HG02943 (cell line): ENCODE data around the gene PACSIN3.
"Not testable (repeated sequence)": the region's sequence is repeated elsewhere in the genome, so short reads cannot be mapped to it uniquely, and the experiment has no call there.

Experiments
- ATAC-seq: cut with Tn5 transposase; IDR thresholded peaks from one replicate; pipeline ENCODE4 v1.9.1; 2021; ENCODE audit warnings: mild to moderate bottlenecking, low read depth, moderate library complexity; ENCODE audit not compliant: unreplicated experiment

Gene PACSIN3

DNA sequence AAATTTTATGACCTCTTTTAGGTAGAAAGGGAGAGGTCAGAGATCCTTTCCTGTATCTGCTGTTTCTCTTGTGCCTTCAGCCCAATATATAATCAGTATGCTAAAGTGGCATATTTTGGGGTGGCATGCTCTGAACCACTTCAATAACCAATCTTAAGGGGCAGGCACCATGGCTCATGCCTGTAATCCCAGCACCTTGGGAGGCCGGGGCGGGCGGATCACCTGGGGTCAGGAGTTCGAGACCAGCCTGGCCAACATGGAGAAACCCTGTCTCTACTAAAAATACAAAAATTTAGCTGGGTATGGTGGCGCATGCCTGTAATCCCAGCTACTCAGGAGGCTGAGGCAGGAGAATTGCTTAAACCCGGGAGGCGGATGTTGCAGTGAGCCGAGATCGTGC lies 11.9 kb upstream of the PACSIN3 start:
- not testable (repeated sequence) for ATAC-seq

DNA sequence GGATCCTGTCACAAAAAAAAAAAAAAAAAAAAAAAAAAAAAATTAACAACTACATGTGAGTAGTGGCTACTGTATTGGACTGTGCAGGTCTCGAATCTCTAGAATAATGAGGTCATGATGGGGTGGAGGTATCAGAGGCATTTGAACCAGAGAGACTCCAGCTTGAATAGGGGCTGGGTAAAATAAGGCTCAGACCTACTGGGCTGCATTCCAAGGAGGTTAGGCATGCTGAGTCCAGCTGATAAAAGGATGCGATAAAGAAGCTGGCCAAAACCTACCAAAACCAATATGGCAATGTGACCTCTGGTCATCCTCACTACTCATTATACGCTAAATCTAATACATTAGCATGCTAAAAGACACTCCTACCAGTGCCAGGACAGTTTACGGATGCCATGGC lies 5.9 kb upstream of the PACSIN3 start:
- no peak for ATAC-seq

DNA sequence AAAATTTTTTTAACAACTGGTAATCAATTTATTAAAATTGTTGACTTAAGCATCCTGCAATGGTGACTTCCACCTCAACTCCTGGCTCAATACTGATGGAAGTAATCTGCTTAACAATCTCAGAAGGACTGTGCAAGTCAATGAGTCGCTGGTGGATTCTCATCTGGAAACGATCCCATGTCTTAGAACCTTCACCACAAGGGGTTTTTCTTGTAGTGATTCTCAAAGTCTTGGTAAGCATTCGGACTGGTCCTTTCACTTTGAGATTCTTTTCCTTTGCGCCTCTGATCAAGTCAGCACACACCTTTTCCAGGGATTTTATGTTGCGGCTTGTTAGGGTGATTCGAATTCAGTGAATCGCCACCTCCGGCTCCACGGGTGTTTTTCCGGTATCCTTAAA lies 4.9 kb upstream of the PACSIN3 start:
- not testable (repeated sequence) for ATAC-seq

DNA sequence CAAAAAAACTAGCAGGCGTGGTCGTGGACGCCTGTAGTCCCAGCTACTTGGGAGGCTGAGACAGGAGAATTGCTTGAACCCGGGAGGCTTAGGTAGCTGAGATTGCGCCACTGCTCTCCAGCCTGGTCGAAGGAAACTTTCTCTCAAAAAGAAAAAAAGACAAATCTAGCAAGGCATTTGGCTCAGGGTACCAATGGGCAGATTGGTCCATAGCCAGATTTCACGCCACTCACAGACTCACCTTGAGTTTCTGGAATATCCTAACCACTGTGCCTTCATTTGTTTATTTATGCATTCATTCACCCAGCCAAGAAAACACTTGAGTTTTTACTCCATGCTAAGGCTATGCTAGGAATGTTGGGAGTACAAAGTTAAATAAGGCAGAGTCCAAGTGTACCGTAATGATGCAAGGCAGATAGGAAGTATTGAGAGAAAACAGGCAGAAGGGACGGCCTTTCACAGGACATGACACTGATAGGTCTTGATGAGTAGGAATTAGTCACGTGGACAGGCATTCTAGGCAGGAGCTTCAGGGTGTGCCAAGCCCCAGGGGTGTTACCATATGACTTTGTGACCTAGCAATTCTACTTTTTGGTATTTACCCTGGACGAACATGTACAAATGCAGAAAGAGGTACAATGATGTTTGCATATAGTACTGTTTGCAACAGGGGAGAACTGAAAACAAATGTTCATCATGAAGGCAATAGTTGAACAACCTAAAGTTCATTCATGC lies 3.0 kb upstream of the PACSIN3 start:
- no peak for ATAC-seq

DNA sequence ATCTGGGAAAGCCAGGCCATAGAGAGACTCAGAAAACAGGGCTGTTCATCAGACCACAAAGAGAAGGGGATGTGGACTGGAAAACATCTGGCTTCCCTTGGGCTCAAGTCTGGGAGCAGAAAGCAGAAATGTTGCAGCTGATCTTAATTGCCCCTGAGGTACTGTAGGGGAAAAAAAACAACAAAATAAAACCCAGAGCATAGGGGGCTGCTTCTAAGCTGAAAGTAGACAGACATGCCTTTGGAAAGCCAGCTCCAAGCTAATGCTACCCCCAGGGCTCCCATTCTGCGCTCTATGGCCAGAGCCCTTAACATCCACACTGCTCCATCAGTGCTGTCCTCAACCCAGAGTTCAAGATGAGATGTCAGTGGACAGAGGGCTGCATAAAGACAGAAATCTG lies 2.0 kb upstream of the PACSIN3 start:
- ATAC-seq: no peak

DNA sequence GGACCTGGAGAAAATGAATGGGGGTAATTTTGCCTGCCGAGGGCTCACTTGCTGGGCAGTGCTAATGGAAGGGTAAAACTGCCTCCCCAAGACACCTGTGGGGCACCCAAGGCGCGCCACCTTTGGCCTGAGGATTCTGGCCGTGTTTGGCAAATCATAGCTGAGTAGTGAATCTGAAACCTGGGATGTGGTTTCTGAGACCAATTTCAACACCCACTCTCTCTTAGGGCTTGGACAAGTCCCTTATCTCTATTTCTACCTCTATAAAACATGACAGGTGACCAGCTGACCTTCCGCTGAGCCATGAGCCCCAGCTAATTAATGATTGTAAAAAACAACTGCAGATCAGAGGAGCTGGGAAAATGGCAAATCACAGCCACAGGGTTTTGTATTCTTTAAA lies 1.5 kb upstream of the PACSIN3 start:
- no peak for ATAC-seq

DNA sequence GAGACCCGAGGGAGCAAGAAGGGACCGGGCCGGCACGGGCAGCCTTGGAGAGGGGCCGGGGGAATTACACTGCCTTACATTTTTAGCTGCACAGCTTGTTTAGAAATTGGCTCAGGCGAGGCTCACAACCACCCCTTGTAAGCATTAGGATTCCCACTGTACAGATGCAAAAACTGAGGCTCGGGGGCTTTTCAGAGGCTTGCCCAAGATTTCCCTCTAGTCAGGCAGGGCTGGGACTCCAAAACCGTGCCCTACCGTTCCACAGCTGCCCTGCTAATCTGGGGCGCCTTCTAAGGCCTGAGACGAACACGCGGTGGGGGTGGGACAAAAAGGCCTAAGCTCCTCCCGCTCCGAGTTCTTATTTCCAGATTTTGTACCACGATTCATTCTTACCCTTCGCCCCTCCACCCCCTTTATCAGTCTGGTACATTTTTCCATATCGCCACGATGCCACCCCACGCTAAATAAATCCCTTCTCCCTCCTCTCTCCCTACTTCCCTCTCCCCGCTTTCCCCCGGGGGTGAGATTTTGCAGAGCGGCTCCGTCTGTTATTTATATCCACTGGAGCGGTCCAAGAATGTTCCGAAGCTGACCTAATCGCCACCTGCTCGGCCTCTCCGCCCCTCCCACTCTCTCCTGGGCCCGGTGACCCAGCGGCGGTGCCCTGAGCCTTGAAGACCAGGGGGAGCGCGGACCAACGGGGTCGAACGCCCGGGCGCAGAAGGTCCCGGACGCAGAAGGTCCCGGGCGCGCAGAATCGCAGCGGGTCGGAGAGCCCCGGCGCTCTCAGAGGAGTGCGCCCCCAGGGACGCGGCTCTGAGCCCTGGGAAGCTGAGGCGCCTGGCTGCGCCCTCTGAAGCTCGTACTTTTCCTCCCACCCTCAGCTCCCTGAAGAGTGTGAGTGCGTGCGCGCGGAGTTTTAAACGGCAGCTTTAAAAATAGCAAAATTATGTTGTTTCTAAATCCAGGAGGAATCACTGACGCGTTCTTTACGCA lies 764 bp upstream of the PACSIN3 start:
- ATAC-seq: no peak

DNA sequence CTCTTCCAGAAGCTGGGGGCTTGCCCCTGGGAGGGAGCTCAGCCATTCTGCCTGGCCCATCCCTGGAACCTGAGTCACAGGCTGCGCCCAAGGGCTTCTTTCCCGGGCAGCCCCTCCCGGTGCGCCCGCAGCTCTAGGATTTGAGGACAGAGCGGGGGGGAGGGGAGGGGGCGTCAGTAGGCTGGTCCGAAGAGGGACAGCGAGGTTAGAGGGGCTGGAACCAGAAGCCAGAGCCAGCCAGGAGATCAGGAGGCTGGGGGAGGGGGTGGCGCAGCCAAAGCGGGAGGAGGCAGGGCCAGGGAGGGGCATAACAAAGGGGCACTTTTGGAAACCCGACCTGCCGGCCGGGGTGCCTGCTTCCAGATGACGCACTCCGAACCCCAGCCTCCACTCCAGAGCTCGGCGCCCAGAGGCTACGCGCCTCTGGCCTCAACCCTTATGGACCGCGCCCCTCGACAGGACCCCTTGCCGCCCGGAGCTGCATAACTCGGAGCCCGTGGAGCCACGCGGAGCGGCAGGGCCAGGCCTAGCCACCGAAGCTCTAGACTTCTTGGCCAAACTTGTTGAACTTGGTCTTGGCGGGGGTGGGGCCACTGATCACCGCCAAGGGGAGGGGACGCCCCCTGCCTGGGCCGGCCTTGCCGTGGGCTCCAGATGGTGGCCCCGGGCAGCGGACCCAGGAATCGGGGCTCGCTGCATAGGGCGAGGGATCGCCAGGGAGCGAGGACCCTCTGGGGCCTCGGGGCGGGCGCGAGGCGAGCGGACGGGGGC lies 744 bp downstream of the PACSIN3 start:
- ATAC-seq: no peak

DNA sequence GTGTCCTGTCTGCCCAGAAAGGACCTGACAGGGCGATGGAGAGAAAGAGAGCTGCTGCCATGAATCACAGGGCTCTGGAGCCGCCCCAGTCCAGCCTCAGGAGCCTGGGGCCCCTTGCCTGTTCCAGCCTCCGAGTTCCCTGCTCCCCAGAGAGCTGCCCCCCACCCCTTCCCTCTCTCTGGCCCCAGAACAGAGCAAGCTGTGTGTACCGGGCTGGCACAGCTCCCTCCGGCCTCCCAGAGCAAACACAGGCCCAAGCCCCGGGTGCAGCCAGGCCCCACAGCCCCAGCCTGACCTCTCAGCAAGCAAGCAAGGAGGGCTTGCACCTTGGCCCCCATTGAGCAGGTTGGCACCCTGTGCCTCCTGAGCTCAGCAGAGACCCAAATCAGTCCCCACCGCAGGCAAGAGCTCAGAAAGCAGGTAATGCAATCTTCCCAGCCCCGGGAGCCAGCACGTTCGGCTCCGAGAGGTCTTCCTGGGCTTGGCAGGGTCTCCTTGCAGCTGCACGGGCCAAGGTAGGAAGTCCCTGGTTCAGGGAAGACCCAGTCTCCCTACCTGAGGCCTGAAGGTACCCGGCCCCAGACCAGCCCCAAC lies 1.4 kb downstream of the PACSIN3 start:
- no peak for ATAC-seq

DNA sequence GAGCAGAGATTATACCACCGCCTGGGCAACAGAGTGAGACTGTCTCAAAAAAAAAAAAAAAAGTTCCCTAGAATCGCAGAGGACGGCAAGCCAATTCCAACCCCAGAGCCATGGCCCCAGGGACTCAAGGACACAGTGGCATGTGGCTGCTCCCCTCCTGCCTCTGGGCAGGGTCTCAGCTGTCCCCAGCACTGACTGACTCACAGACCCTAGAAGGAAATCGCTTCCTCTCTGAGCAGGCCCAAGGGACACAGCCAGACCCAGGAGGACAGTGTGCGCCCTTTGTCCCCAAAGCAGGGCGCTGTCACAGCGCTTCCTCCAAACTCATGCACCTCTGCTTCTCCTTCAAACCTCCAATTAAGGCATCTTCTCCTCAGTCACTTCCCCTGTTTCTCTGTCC lies 2.3 kb downstream of the PACSIN3 start:
- ATAC-seq: no peak

DNA sequence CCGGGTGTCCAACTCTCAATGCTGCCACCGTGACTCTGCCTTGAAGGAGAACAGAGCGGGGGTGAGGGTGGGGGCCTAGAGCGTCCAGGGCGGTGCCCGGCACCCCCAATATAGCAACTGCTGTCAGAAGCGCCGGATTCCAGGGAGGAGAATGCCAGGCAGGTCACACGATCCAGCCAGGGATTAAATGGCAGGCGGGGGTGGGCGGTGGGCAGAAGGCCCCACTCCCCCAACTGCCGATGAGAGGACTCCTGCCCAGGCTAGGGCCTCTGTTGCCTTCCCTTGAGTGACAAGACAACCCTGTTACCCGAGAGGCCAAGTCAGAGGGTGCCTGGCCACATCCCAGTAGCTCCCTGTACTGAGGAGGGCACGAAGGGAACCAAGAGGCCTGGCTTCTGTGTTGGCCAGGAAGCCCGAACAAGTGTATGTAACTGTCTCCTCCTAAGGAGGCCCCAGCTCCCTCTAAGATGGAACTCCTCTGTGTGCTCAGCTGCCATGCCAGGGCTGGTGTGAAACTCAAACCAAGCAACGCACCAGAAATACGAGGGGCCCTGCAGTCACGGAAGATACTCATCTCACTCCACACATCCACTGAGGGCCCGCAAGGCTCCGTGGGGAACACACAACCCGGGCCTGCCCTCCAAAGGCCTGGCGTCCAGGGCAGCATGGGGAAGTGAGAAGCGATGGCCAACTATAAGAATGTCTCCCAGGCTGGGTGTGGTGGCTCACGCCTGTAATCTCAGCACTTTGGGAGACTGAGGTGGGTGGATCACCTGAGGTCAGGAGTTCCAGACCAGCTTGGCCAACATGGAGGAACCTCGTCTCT lies 3.0 kb downstream of the PACSIN3 start:
- no peak for ATAC-seq

DNA sequence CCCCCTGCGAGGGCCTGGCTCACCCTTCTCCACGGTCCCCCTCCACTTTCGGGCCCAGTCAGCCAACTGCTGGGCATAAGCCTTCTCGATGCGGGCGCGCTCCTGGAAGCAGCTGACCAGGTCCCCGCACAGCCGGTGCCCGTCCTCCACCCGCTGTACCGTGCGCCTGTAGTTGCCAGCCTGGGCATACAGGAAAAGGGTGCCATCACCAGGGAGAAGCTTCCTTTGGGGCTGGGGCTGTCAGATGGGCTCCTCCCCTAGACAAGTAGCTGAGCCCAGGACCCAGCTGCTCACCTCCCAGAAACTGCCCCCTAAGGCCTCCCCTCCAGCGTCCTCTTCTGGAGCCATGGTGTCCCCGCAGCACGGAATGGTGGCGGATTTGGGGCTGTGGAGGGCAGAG lies 3.9 kb downstream of the PACSIN3 start:
- no peak for ATAC-seq

DNA sequence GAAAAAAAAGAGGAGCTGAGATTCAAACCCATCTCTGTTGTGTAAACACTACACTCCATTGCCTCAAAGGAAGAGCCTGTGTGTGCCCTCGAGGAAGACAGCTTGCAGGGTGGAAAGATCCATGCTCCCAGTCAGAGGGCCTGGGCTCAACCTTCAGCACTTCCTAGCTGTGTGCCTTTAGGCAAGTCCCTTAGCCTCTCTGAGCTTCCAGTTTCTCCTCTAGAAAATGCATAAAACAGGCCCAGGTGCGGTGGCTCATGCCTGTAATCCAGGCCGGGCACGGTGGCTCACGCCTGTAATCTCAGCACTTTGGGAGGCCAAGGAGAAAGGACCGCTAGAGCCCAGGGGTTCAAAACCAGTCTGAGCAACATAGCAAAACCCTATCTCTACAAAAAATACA lies 5.0 kb downstream of the PACSIN3 start:
- ATAC-seq: no peak

DNA sequence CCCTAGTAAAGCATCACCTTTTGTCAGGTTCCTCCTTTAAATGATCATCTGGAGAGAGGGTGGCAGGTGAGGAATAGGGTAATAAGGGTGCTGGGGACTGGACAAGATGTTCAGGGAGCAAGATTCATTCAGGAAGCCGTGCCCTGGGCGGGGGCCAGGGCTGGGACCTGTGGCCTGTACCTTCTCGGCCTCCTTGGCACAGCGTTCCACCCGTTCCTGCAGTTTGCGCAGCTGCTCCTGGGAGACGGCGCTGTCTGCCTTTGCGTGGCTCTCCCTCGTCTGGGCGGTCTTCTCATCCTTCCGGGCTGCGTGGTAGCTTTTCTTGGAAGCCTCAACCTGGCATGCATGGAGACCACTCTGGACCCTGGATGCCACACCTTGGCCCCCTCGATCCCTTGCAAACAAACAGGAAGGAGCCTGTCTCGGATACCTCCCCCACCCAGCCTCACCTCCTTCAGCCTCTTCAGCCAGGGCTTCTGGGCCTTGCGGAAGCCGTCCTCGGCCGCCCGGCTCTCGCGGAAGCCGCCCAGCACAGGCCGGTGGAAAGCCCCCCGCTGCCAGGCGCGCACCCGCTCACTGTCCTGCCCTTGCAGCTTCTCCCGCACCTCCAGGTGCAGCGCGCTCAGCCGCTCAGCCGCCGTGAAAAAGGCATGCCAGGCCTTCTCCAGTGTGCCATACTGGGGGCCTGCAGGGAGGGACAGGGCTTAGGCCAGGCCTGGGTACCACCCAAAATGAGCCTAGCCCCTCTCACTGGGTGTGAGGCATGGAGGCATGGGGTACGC lies 6.0 kb downstream of the PACSIN3 start:
- ATAC-seq: no peak

DNA sequence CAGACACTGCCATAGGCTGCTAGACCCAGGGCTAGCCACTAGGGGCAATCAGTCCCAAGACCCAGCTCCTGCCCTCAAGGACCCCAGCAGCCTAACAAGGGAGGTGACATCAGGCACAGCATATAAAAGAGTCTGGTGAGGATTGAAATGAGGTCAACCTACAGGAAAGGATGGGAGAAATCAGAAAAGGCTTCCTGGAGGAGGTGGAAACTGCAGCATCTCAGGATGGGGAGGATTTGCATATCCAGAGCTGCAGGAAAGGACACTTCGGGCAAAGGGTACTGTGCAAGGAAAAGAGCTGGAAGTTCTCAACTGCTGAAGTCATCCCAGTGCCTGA lies 6.6 kb downstream of the PACSIN3 start:
- no peak for ATAC-seq

DNA sequence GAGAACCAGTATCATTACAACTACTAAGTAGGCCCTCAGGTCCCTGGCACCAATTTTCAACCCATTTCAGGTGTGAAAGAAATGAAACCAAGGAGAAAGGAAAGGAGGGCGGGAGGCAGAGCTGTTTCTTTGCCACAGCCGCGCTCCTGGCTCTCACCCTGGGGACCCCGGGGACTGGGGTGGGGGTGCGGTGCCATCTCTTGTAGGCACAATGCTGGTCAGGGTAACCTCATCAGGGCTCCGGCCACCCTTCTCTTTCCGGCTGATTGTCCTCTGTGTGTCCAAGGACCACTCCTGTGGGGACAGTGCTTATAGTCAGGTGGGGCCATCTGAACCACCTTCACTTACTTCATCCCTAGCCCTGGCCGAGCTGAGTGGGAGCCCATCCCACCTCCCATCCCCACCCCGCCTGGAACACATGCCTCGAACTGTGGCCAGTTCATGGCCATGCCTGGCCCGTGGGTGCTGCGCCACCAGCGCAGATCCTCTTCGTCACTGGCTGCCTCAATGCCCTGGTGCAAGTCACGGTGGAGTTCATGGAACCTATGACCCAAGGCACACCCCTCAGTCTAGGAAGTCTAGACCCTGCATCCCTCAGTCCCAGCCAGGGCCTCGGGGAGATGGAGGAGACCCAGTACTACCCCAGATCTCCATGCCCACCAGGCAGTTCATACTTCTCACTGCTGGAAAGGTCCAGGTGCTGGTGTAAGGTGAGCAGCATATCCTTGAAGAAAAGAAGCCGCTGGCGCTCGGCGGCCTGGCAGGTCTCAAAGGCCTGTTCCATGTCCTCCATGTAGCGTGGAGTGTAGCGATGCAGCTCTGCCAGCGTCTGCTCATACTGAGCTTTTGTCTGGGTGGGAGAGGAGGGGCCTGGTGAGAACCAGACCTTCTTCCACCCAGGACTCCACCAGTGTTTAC lies 7.2 kb downstream of the PACSIN3 start:
- ATAC-seq: no peak

DNA sequence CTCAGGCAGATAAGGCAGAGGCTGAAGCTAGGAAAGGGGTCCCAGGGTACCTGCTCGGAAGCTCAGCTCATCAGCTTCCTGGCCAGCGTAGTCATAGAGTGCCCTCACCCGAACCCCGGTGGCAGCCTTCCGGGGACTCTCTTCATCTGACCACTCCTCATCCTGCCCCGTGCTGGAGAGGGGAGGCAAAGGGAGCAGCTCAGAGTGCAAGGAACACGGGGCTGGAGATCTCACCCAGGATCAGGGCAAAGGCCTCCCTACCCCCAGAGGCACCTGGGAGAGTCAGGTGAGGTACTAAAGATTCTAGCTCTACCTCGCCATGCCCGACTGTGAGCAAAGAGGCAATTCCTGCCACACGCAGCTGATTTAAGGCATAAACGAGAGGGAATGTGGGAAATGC lies 7.9 kb downstream of the PACSIN3 start:
- no peak for ATAC-seq

DNA sequence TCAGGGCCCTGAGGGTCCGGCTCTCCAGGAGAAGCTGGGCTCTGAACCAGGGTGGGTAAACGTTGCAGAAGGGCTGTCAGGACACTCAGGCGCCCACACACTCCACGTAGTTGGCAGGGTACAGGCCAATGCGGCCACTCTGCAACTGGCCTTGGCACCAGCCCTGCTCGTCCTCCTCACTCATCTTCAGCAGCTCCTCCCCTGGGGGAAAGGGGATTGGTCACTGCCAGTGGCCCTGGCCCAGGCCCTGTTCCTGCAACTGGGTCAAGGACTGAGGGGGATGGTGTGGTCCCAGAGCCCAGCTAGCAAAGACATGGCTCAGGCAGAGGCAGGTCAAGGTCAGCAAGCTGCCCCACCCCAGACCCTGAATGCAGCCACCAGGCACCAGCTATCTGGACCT lies 8.4 kb downstream of the PACSIN3 start:
- ATAC-seq: no peak
